Neural crest cell (in vitro differentiated cells): ENCODE results near the gene EDIL3. TPM values are rescaled to one million over a fixed set of nuclear protein-coding genes. Genes with fewer than 3 reads are reported as not detected.
"Not testable (repeated sequence)": the region's sequence is repeated elsewhere in the genome, so short reads cannot be mapped to it uniquely, and the experiment has no call there.

Experiments
- DNase-seq: peaks from one replicate; pipeline ENCODE4 v3.0.0; 2021; ENCODE audit warnings: low read depth, mixed read lengths, low spot score
- H3K27ac Mint-ChIP-seq: one replicate; pipeline ENCODE4 v1.8.0; 2021; ENCODE audit warnings: mild to moderate bottlenecking, mixed read lengths; ENCODE audit not compliant: unreplicated experiment
- H3K27me3 Mint-ChIP-seq: 2 replicates; pipeline ENCODE4 v1.8.0; 2021; ENCODE audit warnings: low read depth, mild to moderate bottlenecking, mixed read lengths
- H3K36me3 Mint-ChIP-seq: 2 replicates; pipeline ENCODE4 v1.8.0; 2021; ENCODE audit warnings: low read depth, mild to moderate bottlenecking, mixed read lengths
- H3K4me1 Mint-ChIP-seq: 2 replicates; pipeline ENCODE4 v1.8.0; 2021; ENCODE audit warnings: mixed read lengths
- H3K4me3 Mint-ChIP-seq: one replicate; pipeline ENCODE4 v1.8.0; 2021; ENCODE audit warnings: mild to moderate bottlenecking, mixed read lengths
- H3K9me3 Mint-ChIP-seq: 2 replicates; pipeline ENCODE4 v1.8.0; 2021; ENCODE audit warnings: mixed read lengths
- total RNA-seq: library from RNA; stranded (reverse); gene quantifications from 2 replicates; pipeline ENCODE4 v1.2.1, GENCODE V29; 2021
- TF ChIP-seq, protein P1 (sequence below): fragments of 200-600 bp; sonication (generic); conservative IDR thresholded peaks from 2 replicates; pipeline ENCODE4 v1.5.0; 2021; ENCODE audit warnings: antibody characterized with exemption, mild to moderate bottlenecking

EDIL3 gene
- total RNA-seq, 1 donor from 2014 or later = 1.2 TPM

DNA sequence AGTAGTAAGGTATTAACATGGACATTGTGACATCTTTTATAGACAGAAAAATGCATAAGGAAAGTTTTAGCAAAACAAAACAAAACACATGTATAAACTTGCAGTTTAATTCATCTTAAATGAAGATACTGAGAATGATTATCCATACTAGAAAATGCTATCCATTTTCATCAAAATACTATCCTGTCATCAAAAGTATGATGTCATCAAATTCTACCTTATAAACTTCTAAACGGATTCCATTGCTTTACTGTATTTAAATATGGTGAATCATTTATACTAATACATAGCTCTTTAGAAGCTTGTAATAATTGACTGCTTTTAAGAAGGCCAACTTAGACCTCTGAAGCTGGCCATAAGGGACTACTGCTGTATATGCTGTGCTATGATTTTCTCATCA, 221.0 kb downstream of the EDIL3 start:
- no peaks in the 10 kb centered on the region for H3K27me3 Mint-ChIP-seq
- no peak overlapping the region for H3K27ac Mint-ChIP-seq
- no peak overlapping the region for H3K4me3 Mint-ChIP-seq
- no peaks in the 10 kb centered on the region for H3K36me3 Mint-ChIP-seq
- H3K4me1 Mint-ChIP-seq = peaks cover 4% of the 10 kb centered on the region
- DNase-seq = no peak
- no peaks in the 10 kb centered on the region for H3K9me3 Mint-ChIP-seq
- TF ChIP-seq, protein P1, sequence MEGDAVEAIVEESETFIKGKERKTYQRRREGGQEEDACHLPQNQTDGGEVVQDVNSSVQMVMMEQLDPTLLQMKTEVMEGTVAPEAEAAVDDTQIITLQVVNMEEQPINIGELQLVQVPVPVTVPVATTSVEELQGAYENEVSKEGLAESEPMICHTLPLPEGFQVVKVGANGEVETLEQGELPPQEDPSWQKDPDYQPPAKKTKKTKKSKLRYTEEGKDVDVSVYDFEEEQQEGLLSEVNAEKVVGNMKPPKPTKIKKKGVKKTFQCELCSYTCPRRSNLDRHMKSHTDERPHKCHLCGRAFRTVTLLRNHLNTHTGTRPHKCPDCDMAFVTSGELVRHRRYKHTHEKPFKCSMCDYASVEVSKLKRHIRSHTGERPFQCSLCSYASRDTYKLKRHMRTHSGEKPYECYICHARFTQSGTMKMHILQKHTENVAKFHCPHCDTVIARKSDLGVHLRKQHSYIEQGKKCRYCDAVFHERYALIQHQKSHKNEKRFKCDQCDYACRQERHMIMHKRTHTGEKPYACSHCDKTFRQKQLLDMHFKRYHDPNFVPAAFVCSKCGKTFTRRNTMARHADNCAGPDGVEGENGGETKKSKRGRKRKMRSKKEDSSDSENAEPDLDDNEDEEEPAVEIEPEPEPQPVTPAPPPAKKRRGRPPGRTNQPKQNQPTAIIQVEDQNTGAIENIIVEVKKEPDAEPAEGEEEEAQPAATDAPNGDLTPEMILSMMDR = no peak

GRCh38 chr5:84162695-84163094, 222.0 kb downstream of the EDIL3 start:
- H3K27me3 Mint-ChIP-seq = no peaks in the 10 kb centered on the region
- no peaks in the 10 kb centered on the region for H3K36me3 Mint-ChIP-seq
- no peak for DNase-seq
- no peak overlapping the region for H3K4me3 Mint-ChIP-seq
- TF ChIP-seq, protein P1 = no peak
- H3K9me3 Mint-ChIP-seq = no peaks in the 10 kb centered on the region
- peaks cover 4% of the 10 kb centered on the region for H3K4me1 Mint-ChIP-seq
- no peak overlapping the region for H3K27ac Mint-ChIP-seq

- not testable (repeated sequence) for H3K36me3 Mint-ChIP-seq, H3K27me3 Mint-ChIP-seq, H3K4me1 Mint-ChIP-seq, H3K9me3 Mint-ChIP-seq, H3K27ac Mint-ChIP-seq, H3K4me3 Mint-ChIP-seq, DNase-seq
These were observed 224.0 kb downstream of the EDIL3 start for GRCh38 chr5:84160650-84161049.

DNA sequence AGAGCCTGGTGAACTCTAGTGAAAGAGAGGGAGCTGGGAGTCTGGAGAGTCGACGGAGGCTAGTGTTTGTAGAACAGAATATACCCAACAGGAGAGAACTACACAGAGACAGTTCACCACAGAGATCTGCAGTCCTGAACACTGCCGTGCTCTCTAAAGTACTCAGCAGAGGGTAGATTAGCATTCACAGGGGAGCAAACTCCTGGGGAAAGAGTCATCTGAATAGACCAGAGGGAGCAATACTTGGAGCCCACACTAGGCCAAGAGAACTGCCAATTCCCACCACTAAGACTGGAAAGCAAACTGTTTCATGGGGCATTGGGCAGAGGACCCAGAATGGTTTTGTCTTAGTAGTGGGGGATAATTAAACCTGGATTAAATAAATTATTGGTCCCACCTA, 235.6 kb downstream of the EDIL3 start:
- no peaks in the 10 kb centered on the region for H3K36me3 Mint-ChIP-seq
- no peak overlapping the region for H3K27ac Mint-ChIP-seq
- no peak overlapping the region for H3K4me3 Mint-ChIP-seq
- no peaks in the 10 kb centered on the region for H3K4me1 Mint-ChIP-seq
- DNase-seq = no peak
- H3K9me3 Mint-ChIP-seq = no peaks in the 10 kb centered on the region
- no peaks in the 10 kb centered on the region for H3K27me3 Mint-ChIP-seq
- TF ChIP-seq, protein P1 = no peak

GRCh38 chr5:84148651-84149050, 236.0 kb downstream of the EDIL3 start:
- no peaks in the 10 kb centered on the region for H3K36me3 Mint-ChIP-seq
- no peak overlapping the region for H3K4me3 Mint-ChIP-seq
- no peak for DNase-seq
- TF ChIP-seq, protein P1 = no peak
- H3K9me3 Mint-ChIP-seq = no peaks in the 10 kb centered on the region
- H3K27ac Mint-ChIP-seq = no peak overlapping the region
- no peaks in the 10 kb centered on the region for H3K4me1 Mint-ChIP-seq
- no peaks in the 10 kb centered on the region for H3K27me3 Mint-ChIP-seq

DNA sequence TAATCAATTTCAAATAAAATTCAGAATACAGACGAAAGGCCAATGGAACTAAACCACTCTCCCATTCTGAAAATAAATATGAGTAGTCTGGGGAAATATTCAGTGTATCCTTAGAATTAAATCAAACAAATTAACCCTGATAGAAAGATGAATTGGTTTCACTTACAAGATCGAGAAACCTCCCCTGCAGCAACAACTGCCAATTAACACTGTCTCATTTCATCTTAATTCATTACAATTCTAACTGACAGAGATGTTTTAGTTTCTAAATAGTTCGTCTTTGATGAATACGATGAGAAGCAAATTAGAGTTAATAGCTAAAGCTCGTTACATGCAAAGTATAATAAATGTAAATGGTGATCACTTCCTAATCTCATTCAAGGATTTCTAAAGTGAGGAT, 247.1 kb downstream of the EDIL3 start:
- DNase-seq = no peak
- Mint-ChIP-seq H3K9me3 (no peaks in the 10 kb centered on the region), H3K36me3 (no peaks in the 10 kb centered on the region), H3K4me3 (no peak overlapping the region), H3K4me1 (no peaks in the 10 kb centered on the region), H3K27ac (no peak overlapping the region), H3K27me3 (no peaks in the 10 kb centered on the region)
- TF ChIP-seq, protein P1 = no peak
